Measurements from ENCODE around the gene PPP4R3B. TPM values are rescaled to one million over a fixed set of nuclear protein-coding genes. Genes with fewer than 3 reads are reported as not detected.

PPP4R3B gene
- polyA plus RNA-seq, 1 of the 3 experiments (the other 2 are of a cell fraction): 9.3 TPM

DNA sequence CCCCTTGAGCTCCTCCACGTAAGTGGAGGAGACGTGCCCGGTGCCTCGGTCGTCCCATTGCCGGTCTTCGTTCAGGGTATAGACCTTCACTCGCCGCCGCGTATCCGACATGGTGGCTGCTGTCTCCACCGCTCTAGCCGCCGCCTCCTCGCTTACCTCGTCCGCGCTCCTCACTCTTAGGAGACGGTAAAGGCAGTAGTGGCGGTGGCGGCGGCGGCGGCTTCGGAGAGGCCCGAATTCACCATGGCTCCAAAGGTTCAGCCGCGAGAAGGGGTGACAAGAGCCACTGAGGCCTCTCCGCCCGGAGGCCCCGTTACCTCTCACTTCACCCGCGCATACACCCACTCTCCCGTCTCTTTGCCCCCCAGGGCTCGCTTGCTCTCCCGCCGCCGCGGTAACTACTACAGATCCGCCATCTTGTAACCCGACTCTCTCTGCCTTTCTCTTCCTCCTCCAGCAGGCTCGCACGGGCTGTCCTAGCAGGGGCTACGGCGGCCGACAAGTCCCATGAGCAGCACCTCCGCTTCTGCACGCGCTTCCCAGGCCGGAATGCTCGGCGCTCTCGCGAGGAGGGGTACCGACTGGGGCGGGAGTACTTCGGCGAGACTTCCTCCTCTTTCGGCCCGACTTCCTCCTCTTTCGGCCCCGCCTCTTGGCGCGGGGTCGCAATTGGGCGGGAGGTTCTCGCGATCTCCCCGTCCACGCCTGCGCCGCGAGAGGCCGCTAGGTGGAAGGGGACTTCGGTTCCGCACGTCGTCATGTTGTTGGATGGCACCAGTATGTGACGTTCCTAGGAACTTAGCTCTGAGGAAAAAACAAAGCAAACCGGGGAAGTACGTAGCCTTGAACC, at the start of gene PPP4R3B (continued):
- TF ChIP-seq, protein P1, sequence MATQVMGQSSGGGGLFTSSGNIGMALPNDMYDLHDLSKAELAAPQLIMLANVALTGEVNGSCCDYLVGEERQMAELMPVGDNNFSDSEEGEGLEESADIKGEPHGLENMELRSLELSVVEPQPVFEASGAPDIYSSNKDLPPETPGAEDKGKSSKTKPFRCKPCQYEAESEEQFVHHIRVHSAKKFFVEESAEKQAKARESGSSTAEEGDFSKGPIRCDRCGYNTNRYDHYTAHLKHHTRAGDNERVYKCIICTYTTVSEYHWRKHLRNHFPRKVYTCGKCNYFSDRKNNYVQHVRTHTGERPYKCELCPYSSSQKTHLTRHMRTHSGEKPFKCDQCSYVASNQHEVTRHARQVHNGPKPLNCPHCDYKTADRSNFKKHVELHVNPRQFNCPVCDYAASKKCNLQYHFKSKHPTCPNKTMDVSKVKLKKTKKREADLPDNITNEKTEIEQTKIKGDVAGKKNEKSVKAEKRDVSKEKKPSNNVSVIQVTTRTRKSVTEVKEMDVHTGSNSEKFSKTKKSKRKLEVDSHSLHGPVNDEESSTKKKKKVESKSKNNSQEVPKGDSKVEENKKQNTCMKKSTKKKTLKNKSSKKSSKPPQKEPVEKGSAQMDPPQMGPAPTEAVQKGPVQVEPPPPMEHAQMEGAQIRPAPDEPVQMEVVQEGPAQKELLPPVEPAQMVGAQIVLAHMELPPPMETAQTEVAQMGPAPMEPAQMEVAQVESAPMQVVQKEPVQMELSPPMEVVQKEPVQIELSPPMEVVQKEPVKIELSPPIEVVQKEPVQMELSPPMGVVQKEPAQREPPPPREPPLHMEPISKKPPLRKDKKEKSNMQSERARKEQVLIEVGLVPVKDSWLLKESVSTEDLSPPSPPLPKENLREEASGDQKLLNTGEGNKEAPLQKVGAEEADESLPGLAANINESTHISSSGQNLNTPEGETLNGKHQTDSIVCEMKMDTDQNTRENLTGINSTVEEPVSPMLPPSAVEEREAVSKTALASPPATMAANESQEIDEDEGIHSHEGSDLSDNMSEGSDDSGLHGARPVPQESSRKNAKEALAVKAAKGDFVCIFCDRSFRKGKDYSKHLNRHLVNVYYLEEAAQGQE (IDR thresholded peaks at IDR 0.05; ENCODE audit: low read depth, low read length): peak; percentile 81
- TF ChIP-seq RXRA (IDR thresholded peaks at IDR 0.05; ENCODE audit: borderline replicate concordance, low read depth) (no peak), MEF2A (IDR thresholded peaks at IDR 0.05; ENCODE audit: borderline replicate concordance, low read depth) (no peak), SIN3A (IDR thresholded peaks at IDR 0.05; ENCODE audit: borderline replicate concordance, low read depth, low read length) (peak; percentile 98), RFX5 (IDR thresholded peaks at IDR 0.05; ENCODE audit: low read length) (no peak), POLR2AphosphoS5 (IDR thresholded peaks at IDR 0.05; ENCODE audit: low read depth, low read length) (peak; percentile 93), MXI1 (IDR thresholded peaks at IDR 0.05; ENCODE audit: low read depth, low read length) (peak; percentile 93)
- TF ChIP-seq, protein P2, sequence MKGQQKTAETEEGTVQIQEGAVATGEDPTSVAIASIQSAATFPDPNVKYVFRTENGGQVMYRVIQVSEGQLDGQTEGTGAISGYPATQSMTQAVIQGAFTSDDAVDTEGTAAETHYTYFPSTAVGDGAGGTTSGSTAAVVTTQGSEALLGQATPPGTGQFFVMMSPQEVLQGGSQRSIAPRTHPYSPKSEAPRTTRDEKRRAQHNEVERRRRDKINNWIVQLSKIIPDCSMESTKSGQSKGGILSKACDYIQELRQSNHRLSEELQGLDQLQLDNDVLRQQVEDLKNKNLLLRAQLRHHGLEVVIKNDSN (IDR thresholded peaks at IDR 0.05; ENCODE audit: borderline replicate concordance, low read depth): no peak; the same call in 1 of the 2 replicates

DNA sequence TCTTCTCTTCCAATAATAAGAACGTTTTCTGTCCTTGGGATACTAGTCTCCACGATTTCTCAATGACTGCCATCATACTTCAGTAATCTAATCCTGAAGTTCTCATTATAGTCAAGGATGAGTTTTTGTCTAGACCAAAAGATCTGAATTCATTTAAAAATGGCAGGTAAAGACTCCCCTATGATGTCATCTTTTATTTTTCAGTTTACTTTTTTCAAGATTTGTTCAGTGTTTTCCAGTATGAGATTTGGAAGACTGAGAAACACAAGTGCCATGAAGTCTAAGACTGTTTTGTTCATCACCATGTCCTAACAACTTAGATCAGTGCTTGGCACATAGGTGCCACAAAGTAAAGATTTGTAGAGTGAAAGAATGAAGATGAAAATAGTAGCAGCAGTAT, 35.8 kb upstream of the PPP4R3B start:
- no peak overlapping the region for H3K4me3 ChIP-seq (ENCODE audit: low read depth in 2 of 2, low read length in 1 of 2)
- WGBS (ENCODE audit: low lambda C conversion rate): 93% methylated on average over 2 of the region's 2 CpGs
- CTCF ChIA-PET: no interaction called here
- TF ChIP-seq MEF2A (IDR thresholded peaks at IDR 0.05; ENCODE audit: borderline replicate concordance, low read depth) (no peak), YY1 (IDR thresholded peaks at IDR 0.05; ENCODE audit: low read depth) (no peak), RAD21 (IDR thresholded peaks at IDR 0.05; ENCODE audit: low read length) (no peak), SIN3A (IDR thresholded peaks at IDR 0.05; ENCODE audit: borderline replicate concordance, low read depth, low read length) (no peak), FOSL2 (IDR thresholded peaks at IDR 0.05; ENCODE audit: borderline replicate concordance, low read depth) (no peak), CHD2 (IDR thresholded peaks at IDR 0.05; ENCODE audit: low read length, partially characterized antibody) (no peak), RFX5 (IDR thresholded peaks at IDR 0.05; ENCODE audit: low read length) (no peak), MXI1 (IDR thresholded peaks at IDR 0.05; ENCODE audit: low read depth, low read length) (no peak), NFIC (IDR thresholded peaks at IDR 0.05; ENCODE audit: borderline replicate concordance) (no peak), POLR2AphosphoS5 (IDR thresholded peaks at IDR 0.05; ENCODE audit: low read depth, low read length) (no peak), TAF1 (IDR thresholded peaks at IDR 0.05; ENCODE audit: borderline replicate concordance, low read depth, low read length) (no peak)
- TF ChIP-seq, protein P3, sequence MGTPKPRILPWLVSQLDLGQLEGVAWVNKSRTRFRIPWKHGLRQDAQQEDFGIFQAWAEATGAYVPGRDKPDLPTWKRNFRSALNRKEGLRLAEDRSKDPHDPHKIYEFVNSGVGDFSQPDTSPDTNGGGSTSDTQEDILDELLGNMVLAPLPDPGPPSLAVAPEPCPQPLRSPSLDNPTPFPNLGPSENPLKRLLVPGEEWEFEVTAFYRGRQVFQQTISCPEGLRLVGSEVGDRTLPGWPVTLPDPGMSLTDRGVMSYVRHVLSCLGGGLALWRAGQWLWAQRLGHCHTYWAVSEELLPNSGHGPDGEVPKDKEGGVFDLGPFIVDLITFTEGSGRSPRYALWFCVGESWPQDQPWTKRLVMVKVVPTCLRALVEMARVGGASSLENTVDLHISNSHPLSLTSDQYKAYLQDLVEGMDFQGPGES (IDR thresholded peaks at IDR 0.05; ENCODE audit: low read depth, low read length): no peak
- TF ChIP-seq, protein P4, sequence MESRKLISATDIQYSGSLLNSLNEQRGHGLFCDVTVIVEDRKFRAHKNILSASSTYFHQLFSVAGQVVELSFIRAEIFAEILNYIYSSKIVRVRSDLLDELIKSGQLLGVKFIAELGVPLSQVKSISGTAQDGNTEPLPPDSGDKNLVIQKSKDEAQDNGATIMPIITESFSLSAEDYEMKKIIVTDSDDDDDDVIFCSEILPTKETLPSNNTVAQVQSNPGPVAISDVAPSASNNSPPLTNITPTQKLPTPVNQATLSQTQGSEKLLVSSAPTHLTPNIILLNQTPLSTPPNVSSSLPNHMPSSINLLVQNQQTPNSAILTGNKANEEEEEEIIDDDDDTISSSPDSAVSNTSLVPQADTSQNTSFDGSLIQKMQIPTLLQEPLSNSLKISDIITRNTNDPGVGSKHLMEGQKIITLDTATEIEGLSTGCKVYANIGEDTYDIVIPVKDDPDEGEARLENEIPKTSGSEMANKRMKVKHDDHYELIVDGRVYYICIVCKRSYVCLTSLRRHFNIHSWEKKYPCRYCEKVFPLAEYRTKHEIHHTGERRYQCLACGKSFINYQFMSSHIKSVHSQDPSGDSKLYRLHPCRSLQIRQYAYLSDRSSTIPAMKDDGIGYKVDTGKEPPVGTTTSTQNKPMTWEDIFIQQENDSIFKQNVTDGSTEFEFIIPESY (IDR thresholded peaks at IDR 0.05; ENCODE audit: borderline replicate concordance, low read depth): no peak
- TF ChIP-seq, protein P5, sequence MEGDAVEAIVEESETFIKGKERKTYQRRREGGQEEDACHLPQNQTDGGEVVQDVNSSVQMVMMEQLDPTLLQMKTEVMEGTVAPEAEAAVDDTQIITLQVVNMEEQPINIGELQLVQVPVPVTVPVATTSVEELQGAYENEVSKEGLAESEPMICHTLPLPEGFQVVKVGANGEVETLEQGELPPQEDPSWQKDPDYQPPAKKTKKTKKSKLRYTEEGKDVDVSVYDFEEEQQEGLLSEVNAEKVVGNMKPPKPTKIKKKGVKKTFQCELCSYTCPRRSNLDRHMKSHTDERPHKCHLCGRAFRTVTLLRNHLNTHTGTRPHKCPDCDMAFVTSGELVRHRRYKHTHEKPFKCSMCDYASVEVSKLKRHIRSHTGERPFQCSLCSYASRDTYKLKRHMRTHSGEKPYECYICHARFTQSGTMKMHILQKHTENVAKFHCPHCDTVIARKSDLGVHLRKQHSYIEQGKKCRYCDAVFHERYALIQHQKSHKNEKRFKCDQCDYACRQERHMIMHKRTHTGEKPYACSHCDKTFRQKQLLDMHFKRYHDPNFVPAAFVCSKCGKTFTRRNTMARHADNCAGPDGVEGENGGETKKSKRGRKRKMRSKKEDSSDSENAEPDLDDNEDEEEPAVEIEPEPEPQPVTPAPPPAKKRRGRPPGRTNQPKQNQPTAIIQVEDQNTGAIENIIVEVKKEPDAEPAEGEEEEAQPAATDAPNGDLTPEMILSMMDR (IDR thresholded peaks at IDR 0.05): no peak
- TF ChIP-seq, protein P6, sequence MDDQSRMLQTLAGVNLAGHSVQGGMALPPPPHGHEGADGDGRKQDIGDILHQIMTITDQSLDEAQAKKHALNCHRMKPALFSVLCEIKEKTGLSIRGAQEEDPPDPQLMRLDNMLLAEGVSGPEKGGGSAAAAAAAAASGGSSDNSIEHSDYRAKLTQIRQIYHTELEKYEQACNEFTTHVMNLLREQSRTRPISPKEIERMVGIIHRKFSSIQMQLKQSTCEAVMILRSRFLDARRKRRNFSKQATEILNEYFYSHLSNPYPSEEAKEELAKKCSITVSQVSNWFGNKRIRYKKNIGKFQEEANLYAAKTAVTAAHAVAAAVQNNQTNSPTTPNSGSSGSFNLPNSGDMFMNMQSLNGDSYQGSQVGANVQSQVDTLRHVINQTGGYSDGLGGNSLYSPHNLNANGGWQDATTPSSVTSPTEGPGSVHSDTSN (IDR thresholded peaks at IDR 0.05): no peak

More for the DNA sequence above, 35.8 kb upstream of the PPP4R3B start:
- Histone ChIP-seq H3K4me1 (ENCODE audit: control insufficient read depth in 1 of 2, insufficient read depth in 2 of 2, low read depth in 1 of 2, low read length in 1 of 2) (no peaks in the 10 kb centered on the region), H3K27me3 (ENCODE audit: insufficient read depth) (no peaks in the 10 kb centered on the region), H3K4me2 (no peak overlapping the region), H3K79me2 (ENCODE audit: insufficient read depth) (no peaks in the 10 kb centered on the region), H3K36me3 (replicated peaks in 1 of 2; ENCODE audit: control insufficient read depth in 1 of 2, insufficient read depth in 2 of 2, low read length in 1 of 2) (peaks cover 33 to 49% of the 10 kb centered on the region in 2 experiments), H3K27ac (ENCODE audit: low read depth in 2 of 2, low read length in 1 of 2) (no peak overlapping the region), H3F3A (replicated peaks; ENCODE audit: insufficient read depth) (peaks cover under 1% of the 10 kb centered on the region), H2AFZ (ENCODE audit: low read depth) (no peak overlapping the region), H4K20me1 (ENCODE audit: insufficient read depth) (no peaks in the 10 kb centered on the region), H3K9me3 (no peaks in the 10 kb centered on the region), H3K9me2 (no peaks in the 10 kb centered on the region), H3K9ac (no peak overlapping the region)
- no peak for DNase-seq
- POLR2A ChIA-PET: no interaction called here
